IPS-11a (cell line): Measurements from ENCODE around the gene ELL2.
"Not testable (repeated sequence)": the region's sequence is repeated elsewhere in the genome, so short reads cannot be mapped to it uniquely, and the experiment has no call there.

Experiments
- H3K4me3 ChIP-seq: one replicate; pipeline ENCODE4 v1.5.1; 2013; ENCODE audit warnings: low read depth, low read length, control low read depth

ELL2 gene

GRCh38 chr5:95884017-95884325 lies 77.7 kb downstream of the ELL2 start:
- H3K4me3 ChIP-seq, result no peak overlapping the region

GRCh38 chr5:95883185-95884016 lies 78.2 kb downstream of the ELL2 start:
- no peak overlapping the region for H3K4me3 ChIP-seq

GRCh38 chr5:95881833-95882232 lies 79.8 kb downstream of the ELL2 start:
- no peak overlapping the region for H3K4me3 ChIP-seq

- no peak overlapping the region for H3K4me3 ChIP-seq
Observed at GRCh38 chr5:95880081-95880926, 81.3 kb downstream of the ELL2 start.

GRCh38 chr5:95879661-95880060 lies 82.0 kb downstream of the ELL2 start:
- no peak overlapping the region for H3K4me3 ChIP-seq

- no peak overlapping the region for H3K4me3 ChIP-seq
Observed at GRCh38 chr5:95878417-95879323, 83.0 kb downstream of the ELL2 start.

- no peak overlapping the region for H3K4me3 ChIP-seq
Observed at GRCh38 chr5:95876782-95877181, 84.9 kb downstream of the ELL2 start.

GRCh38 chr5:95874246-95874645 lies 87.4 kb downstream of the ELL2 start:
- no peak overlapping the region for H3K4me3 ChIP-seq

GRCh38 chr5:95873351-95873750 lies 88.3 kb downstream of the ELL2 start:
- H3K4me3 ChIP-seq, result no peak overlapping the region

- no peak overlapping the region for H3K4me3 ChIP-seq
Observed at GRCh38 chr5:95872346-95873268, 89.0 kb downstream of the ELL2 start.

- H3K4me3 ChIP-seq, result no peak overlapping the region
Observed at GRCh38 chr5:95871146-95871806, 90.4 kb downstream of the ELL2 start.

- H3K4me3 ChIP-seq, result no peak overlapping the region
Observed at GRCh38 chr5:95870105-95870672, 91.5 kb downstream of the ELL2 start.

- not testable (repeated sequence) for H3K4me3 ChIP-seq
Observed at GRCh38 chr5:95869173-95869855, 92.3 kb downstream of the ELL2 start.

GRCh38 chr5:95868136-95868535 lies 93.5 kb downstream of the ELL2 start:
- no peak overlapping the region for H3K4me3 ChIP-seq

- no peak overlapping the region for H3K4me3 ChIP-seq
Observed at GRCh38 chr5:95866435-95867040, 95.1 kb downstream of the ELL2 start.

GRCh38 chr5:95864944-95865504 lies 96.6 kb downstream of the ELL2 start:
- no peak overlapping the region for H3K4me3 ChIP-seq

GRCh38 chr5:95864456-95864855 lies 97.2 kb downstream of the ELL2 start:
- no peak overlapping the region for H3K4me3 ChIP-seq

- no peak overlapping the region for H3K4me3 ChIP-seq
Observed at GRCh38 chr5:95863383-95863757, 98.3 kb downstream of the ELL2 start.
